MG63 (cell line): ENCODE results near the gene SAPCD2. TPM values are rescaled to one million over a fixed set of nuclear protein-coding genes. Genes with fewer than 3 reads are reported as not detected.

ENCODE experiments used
- DNase-seq: peaks from one replicate; pipeline ENCODE4 v3.0.0-alpha.2; 2020
- H3K27me3 ChIP-seq: fragments of 250-450 bp; sonication (Bioruptor Pico); 2 replicates; pipeline ENCODE4 v1.5.1; 2020; ENCODE audit warnings: mild to moderate bottlenecking, moderate library complexity
- H3K36me3 ChIP-seq: fragments of 250-450 bp; sonication (Bioruptor Pico); 2 replicates; pipeline ENCODE4 v1.5.1; 2020; ENCODE audit warnings: mild to moderate bottlenecking, moderate library complexity
- H3K4me3 ChIP-seq: fragments of 250-450 bp; sonication (Bioruptor Pico); 2 replicates; pipeline ENCODE4 v1.5.1; 2020; ENCODE audit warnings: mild to moderate bottlenecking, moderate library complexity
- H3K9me3 ChIP-seq: fragments of 250-450 bp; sonication (Bioruptor Pico); 2 replicates; pipeline ENCODE4 v1.5.1; 2020; ENCODE audit warnings: mild to moderate bottlenecking, moderate library complexity
- total RNA-seq: library from RNA; depleted of rRNA; stranded (reverse); fragments of >200 nt; shearing (Covaris generic); gene quantifications from 2 replicates; pipeline ENCODE4 v1.2.3, GENCODE V29; 2014; ENCODE audit warnings: low replicate concordance; rRNA removed

Gene SAPCD2
- total RNA-seq, 1 experiment from 2014 or later: 32.5 TPM

DNA sequence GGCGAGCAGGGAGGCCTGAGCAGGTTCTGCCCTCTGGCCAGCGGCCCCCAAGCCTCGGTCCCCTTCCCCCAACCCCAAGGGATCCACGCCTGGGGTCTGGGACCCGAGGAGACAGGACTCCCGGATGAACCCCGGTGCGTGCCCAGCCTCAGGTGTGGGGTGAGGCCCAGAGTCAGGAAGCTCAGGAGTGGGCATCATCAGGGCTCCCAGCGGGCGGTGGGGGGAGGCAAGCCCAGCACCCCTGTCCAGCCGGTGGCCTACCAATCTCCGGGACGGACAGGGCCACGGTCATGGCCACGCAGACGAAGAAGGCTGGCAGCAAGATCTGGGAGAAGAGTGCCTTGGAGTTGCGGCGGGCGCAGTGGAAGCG is 56.8 kb downstream of the SAPCD2 start:
- H3K9me3 ChIP-seq: no peaks in the 10 kb centered on the region
- H3K36me3 ChIP-seq: no peaks in the 10 kb centered on the region
- no peak overlapping the region for H3K4me3 ChIP-seq
- DNase-seq: no peak
- no peaks in the 10 kb centered on the region for H3K27me3 ChIP-seq

DNA sequence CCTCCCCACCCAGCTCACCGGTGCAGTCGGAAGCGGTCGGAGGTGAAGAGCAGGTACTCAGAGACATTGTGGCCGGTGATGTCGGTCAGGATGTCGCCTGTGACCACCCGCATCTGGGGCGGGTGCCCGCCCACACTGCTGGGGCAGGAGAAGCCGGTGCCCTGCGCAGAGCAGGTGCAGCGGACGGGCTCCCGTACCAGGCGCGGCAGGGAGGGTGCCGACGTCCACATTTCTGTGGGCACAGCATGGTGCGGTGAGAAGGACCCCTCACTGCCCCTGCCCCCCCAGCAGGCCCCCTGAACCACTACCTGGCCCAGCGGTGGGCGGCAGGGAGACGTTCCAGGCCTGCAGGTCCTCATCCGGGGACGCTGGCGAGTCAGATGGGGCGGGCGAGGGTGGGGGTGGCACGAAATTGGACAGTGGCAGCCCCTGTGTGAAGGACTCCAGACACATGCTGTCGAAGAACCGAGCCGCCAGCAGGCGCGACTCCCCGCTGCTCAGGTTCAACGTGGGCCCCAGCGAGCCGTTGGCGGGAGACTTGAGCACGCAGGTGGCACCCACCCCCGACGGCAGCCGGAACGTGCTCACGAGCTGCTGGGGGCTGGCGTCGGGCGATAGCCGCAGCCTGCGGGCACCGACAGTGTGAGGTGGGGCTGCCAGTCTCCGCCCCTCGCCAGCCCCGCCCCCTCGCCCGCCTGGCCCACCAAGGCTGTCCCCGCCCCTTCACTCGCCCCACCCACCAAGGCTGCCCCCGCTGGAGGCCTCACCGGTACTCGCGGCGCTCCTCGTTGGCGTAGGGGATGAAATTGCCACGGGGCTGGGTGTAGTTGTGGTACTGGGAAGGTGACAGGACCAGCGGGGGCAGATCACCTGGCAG is 57.4 kb downstream of the SAPCD2 start:
- Histone ChIP-seq H3K9me3 (no peaks in the 10 kb centered on the region), H3K4me3 (no peak overlapping the region), H3K36me3 (no peaks in the 10 kb centered on the region), H3K27me3 (no peaks in the 10 kb centered on the region)
- DNase-seq: no peak

Other genes with a start within 250 kb of the SAPCD2 start
- gene AJM1, start 228.1 kb downstream of the SAPCD2 start, total RNA-seq: 0.82 TPM in 1 of 2 replicates, not detected in the other
- 47.1 and 74.1 TPM in 2 replicates for gene PHPT1, start 221.1 kb downstream of the SAPCD2 start, total RNA-seq
- gene MAMDC4, start 218.2 kb downstream of the SAPCD2 start, total RNA-seq: 0.44 and 0.63 TPM in 2 replicates
- 402 and 494 TPM in 2 replicates for gene EDF1, start 204.2 kb downstream of the SAPCD2 start, total RNA-seq
- 27.6 and 46.5 TPM in 2 replicates for gene TRAF2, start 184.0 kb downstream of the SAPCD2 start, total RNA-seq
- gene FBXW5, start 125.8 kb downstream of the SAPCD2 start, total RNA-seq: 66.3 and 88.3 TPM in 2 replicates
- not detected in 2 replicates for gene C8G, start 125.3 kb downstream of the SAPCD2 start, total RNA-seq
- gene LCN12, start 118.3 kb downstream of the SAPCD2 start, total RNA-seq: not detected in 2 replicates
- gene PTGDS, start 93.1 kb downstream of the SAPCD2 start, total RNA-seq: not detected in 2 replicates
- gene LCNL1, start 87.6 kb downstream of the SAPCD2 start, total RNA-seq: not detected in 2 replicates
- gene PAXX, start 78.1 kb downstream of the SAPCD2 start, total RNA-seq: 27.5 and 63.0 TPM in 2 replicates
- not detected in 2 replicates for gene CLIC3, start 74.0 kb downstream of the SAPCD2 start, total RNA-seq
- 10.9 and 11.7 TPM in 2 replicates for gene ABCA2, start 42.3 kb downstream of the SAPCD2 start, total RNA-seq
- not detected in 2 replicates for gene FUT7, start 38.5 kb downstream of the SAPCD2 start, total RNA-seq
- gene NPDC1, start 24.4 kb downstream of the SAPCD2 start, total RNA-seq: 86.9 and 253 TPM in 2 replicates
- not detected in 2 replicates for gene ENTPD2, start 16.5 kb downstream of the SAPCD2 start, total RNA-seq
- 8.2 and 12.2 TPM in 2 replicates for gene UAP1L1, start 7.0 kb upstream of the SAPCD2 start, total RNA-seq
- gene MAN1B1, start 16.4 kb upstream of the SAPCD2 start, total RNA-seq: 77.1 and 83.1 TPM in 2 replicates
- gene DPP7, start 44.2 kb upstream of the SAPCD2 start, total RNA-seq: 53.6 and 57.8 TPM in 2 replicates
- gene GRIN1, start 68.6 kb upstream of the SAPCD2 start, total RNA-seq: not detected in 2 replicates
- not detected in 2 replicates for gene LRRC26, start 99.5 kb upstream of the SAPCD2 start, total RNA-seq
- gene TMEM210, start 101.5 kb upstream of the SAPCD2 start, total RNA-seq: not detected in 2 replicates
- 31.1 and 34.6 TPM in 2 replicates for gene ANAPC2, start 118.0 kb upstream of the SAPCD2 start, total RNA-seq
- gene SSNA1, start 118.1 kb upstream of the SAPCD2 start, total RNA-seq: 161 and 267 TPM in 2 replicates
- 6.2 and 12.0 TPM in 2 replicates for gene TPRN, start 130.2 kb upstream of the SAPCD2 start, total RNA-seq
- gene TMEM203, start 135.1 kb upstream of the SAPCD2 start, total RNA-seq: 33.5 and 61.7 TPM in 2 replicates
- 2.0 and 5.7 TPM in 2 replicates for gene NDOR1, start 135.1 kb upstream of the SAPCD2 start, total RNA-seq
- not detected in 2 replicates for gene RNF208, start 151.7 kb upstream of the SAPCD2 start, total RNA-seq
- 0.89 and 1.5 TPM in 2 replicates for gene CYSRT1, start 154.6 kb upstream of the SAPCD2 start, total RNA-seq
- not detected in 2 replicates for gene RNF224, start 156.9 kb upstream of the SAPCD2 start, total RNA-seq
- gene SLC34A3, start 160.3 kb upstream of the SAPCD2 start, total RNA-seq: not detected in 2 replicates
- 577 and 829 TPM in 2 replicates for gene TUBB4B, start 170.7 kb upstream of the SAPCD2 start, total RNA-seq
- gene STPG3, start 180.7 kb upstream of the SAPCD2 start, total RNA-seq: not detected in 2 replicates
- 56.3 and 75.6 TPM in 2 replicates for gene NELFB, start 184.8 kb upstream of the SAPCD2 start, total RNA-seq
- 2.3 and 2.9 TPM in 2 replicates for gene TOR4A, start 207.2 kb upstream of the SAPCD2 start, total RNA-seq
- gene NRARP, start 231.7 kb upstream of the SAPCD2 start, total RNA-seq: 0.16 TPM in 1 of 2 replicates, not detected in the other